Motor neuron (in vitro differentiated cells): ENCODE results near the gene MSLN. TPM values are rescaled to one million over a fixed set of nuclear protein-coding genes. Genes with fewer than 3 reads are reported as not detected.

Source experiments
- ATAC-seq, 8 experiments: fragments of 200-7000 bp; cut with Tn5 transposase; replicated peaks in 6 of 8; 2 replicates each; pipeline ENCODE4 v1.8.0; 2021; ENCODE audit warnings: mild to moderate bottlenecking in 8 of 8, moderate library complexity in 8 of 8
- H3K27ac ChIP-seq, 2 donors: fragments of 250-450 bp; sonication (Bioruptor Pico); 2 replicates each; pipeline ENCODE4 v1.9.0; 2021; ENCODE audit warnings: antibody characterized with exemption in 2 of 2, mild to moderate bottlenecking in 2 of 2, moderate library complexity in 1 of 2
- H3K4me1 ChIP-seq, 2 donors: fragments of 250-450 bp; sonication (Bioruptor Pico); replicated peaks in 1 of 2; 2 replicates each; pipeline ENCODE4 v1.6.1; 2021; ENCODE audit warnings: antibody characterized with exemption in 2 of 2, mild to moderate bottlenecking in 2 of 2, moderate library complexity in 1 of 2
- H3K4me3 ChIP-seq, 5 donors: fragments of 250-450 bp; sonication (Bioruptor Pico); 2 replicates each; pipeline ENCODE4 v1.9.0; 2021; ENCODE audit warnings: antibody characterized with exemption in 5 of 5, mild to moderate bottlenecking in 5 of 5, moderate library complexity in 4 of 5
- WGBS, 10 experiments: fragments of 450-650 bp; shearing (Covaris generic); methylation state at CpG; one replicate each; pipeline ENCODE4 v1.0.0; 2022; 5-methylcytosine and 5-hydroxymethylcytosine counted together
- in situ Hi-C, 9 experiments: fragments of 400-800 bp; cut with MboI; loops; one replicate each; pipeline ENCODE4 v1.15.0; 2021; ENCODE audit warnings: low sequenced_read_pairs in 9 of 9, low pct_unique_long_range_greater_than_20kb in 2 of 9; ENCODE audit not compliant: unreplicated experiment in 9 of 9
- total RNA-seq, 8 experiments: library from RNA; unstranded; fragments of 300-600 nt; gene quantifications; 2 replicates each; pipeline versions ENCODE4 v1.2.3 to v1.2.4, GENCODE V29; 2022

Gene MSLN
- total RNA-seq, 8 experiments from 2014 or later = 0.23 to 0.63 (median 0.43) TPM; not detected in 5

DNA sequence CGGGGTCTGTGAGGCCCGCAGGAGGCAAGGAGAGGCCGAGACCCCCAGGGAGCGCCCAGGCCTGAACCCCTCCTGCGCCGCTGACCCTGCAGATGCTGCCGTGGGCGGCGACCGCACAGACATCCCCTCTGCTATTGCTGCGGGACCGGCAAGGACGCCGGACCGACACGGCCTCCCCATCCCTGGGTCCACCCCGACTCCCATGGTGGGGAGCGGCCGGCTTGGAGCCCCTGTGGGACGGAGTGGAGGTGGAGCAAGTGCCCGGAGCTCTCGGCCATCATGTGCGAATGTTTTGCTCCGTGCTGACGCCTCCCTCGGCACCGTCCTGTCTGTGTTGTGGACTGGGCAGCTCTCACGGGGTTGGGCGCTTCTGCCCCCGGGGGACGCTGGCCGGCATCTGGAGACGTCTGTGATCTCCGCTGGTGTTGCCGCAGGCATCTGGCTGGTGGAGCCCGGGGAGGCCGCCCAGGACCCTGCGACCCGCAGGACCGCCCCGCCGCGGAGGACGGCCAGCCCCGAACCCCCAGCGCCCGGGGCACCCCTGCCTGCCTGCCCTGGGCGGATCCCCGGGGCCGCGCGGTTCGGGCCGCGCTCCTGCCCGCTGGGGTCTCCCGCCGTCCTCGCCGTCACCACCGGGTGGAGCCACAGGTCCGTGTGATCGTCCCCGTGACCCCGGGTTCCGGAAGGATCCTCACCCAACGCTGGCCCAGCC lies 52.8 kb downstream of the MSLN start:
- Histone ChIP-seq H3K4me1 (peaks cover 15 to 16% of the 10 kb centered on the region in 2 donors), H3K27ac (no peak overlapping the region), H3K4me3 (peak overlapping the region in 4 of 5 donors; percentile 2 to 25 (median 22))
- in situ Hi-C loops = loop anchor here in 8 of 9 experiments (10.0 to 25.0 kb wide), 4 partner anchors 241 to 261 kb away; partner anchors contain the start of gene SSTR5 (in 6 of the 8)
- ATAC-seq = peak; percentile 81 to 92 (median 86)
- WGBS, 10 experiments = 0 to 50% (median 0%) methylated on average over 1 to 9 of the region's 67 CpGs; no CpG with 5 or more reads in 5 of the 10 experiments

GRCh38 chr16:813916-814412 lies 53.4 kb downstream of the MSLN start:
- Histone ChIP-seq H3K4me3 (no peak overlapping the region), H3K27ac (no peak overlapping the region), H3K4me1 (peaks cover 9 to 12% of the 10 kb centered on the region in 2 donors)
- WGBS, 10 experiments = 13 to 93% (median 32%) methylated on average over 3 to 11 of the region's 22 CpGs; no CpG with 5 or more reads in 3 of the 10 experiments
- ATAC-seq = no peak
- in situ Hi-C loops = loop anchor here in 8 of 9 experiments (10.0 to 25.0 kb wide), 4 partner anchors 241 to 261 kb away; partner anchors contain the start of gene SSTR5 (in 6 of the 8)

DNA sequence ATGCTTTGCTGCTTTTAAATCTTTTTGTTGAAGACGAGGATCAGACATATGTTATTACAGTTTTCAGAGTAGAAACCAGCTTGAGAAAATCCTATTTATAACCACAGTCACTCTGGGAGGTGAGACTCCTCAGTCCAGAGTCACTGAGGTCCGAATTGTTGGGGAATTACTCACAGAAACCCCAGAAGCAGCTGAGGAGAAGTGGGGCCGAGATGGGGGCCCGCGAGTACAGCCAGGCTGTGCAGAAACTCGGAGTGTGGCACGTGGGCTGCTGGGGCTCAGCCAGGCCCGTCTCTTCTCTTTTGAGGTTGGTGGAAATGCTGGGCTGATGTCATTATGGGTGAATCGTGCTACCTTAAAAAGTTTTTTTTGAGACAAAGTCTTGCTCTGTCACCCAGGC lies 54.4 kb downstream of the MSLN start:
- ATAC-seq = no peak
- WGBS, 10 experiments = 0 to 100% (median 87%) methylated on average over 1 to 5 of the region's 9 CpGs; no CpG with 5 or more reads in 4 of the 10 experiments
- Histone ChIP-seq H3K27ac (no peak overlapping the region), H3K4me3 (no peak overlapping the region), H3K4me1 (peaks cover 9 to 12% of the 10 kb centered on the region in 2 donors)
- in situ Hi-C loops = loop anchor here in 8 of 9 experiments (10.0 to 25.0 kb wide), 4 partner anchors 240 to 260 kb away; partner anchors contain the start of gene SSTR5 (in 6 of the 8)

DNA sequence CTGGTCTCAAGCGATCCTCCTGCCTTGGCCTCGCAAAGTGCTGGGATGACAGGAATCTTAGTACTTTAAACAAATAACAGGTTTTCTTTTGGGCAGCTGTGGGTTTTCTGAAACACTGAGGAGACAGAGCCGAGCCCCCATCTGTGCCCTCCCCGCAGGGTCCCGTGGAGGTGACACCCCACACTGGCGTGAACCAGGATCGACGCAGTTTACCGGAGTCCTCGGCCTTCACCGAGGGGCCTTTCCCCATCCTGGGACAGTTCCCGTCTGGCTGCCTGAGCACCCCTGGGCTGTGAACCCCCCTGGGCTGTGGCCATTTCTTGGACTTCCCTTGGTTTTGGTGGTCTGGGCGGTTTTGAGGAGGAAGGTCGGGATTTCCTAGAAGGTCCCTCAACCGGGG lies 55.3 kb downstream of the MSLN start:
- Histone ChIP-seq H3K4me3 (no peak overlapping the region), H3K4me1 (peaks cover 9 to 12% of the 10 kb centered on the region in 2 donors), H3K27ac (no peak overlapping the region)
- no peak for ATAC-seq
- WGBS, 10 experiments = 80 to 100% (median 94%) methylated on average over 1 to 8 of the region's 15 CpGs; no CpG with 5 or more reads in 6 of the 10 experiments
- in situ Hi-C loops = loop anchor here in 8 of 9 experiments (10.0 to 25.0 kb wide), 4 partner anchors 239 to 259 kb away; partner anchors contain the start of gene SSTR5 (in 6 of the 8)

- in situ Hi-C loops = loop anchor here in 8 of 9 experiments (10.0 to 25.0 kb wide), 4 partner anchors 238 to 258 kb away; partner anchors contain the start of gene SSTR5 (in 6 of the 8)
- H3K4me3 ChIP-seq = peak overlapping the region in 1 of 5 donors; percentile 19
- peaks cover 9 to 12% of the 10 kb centered on the region in 2 donors for H3K4me1 ChIP-seq
- ATAC-seq = peak in 3 of 8 experiments; percentile 52 to 64 (median 56)
- peak overlapping the region in 1 of 2 donors; percentile 3 for H3K27ac ChIP-seq
- WGBS, 10 experiments = 20 to 100% (median 34%) methylated on average over 1 to 12 of the region's 71 CpGs; no CpG with 5 or more reads in 5 of the 10 experiments
These were observed 56.7 kb downstream of the MSLN start for GRCh38 chr16:817001-817906.

DNA sequence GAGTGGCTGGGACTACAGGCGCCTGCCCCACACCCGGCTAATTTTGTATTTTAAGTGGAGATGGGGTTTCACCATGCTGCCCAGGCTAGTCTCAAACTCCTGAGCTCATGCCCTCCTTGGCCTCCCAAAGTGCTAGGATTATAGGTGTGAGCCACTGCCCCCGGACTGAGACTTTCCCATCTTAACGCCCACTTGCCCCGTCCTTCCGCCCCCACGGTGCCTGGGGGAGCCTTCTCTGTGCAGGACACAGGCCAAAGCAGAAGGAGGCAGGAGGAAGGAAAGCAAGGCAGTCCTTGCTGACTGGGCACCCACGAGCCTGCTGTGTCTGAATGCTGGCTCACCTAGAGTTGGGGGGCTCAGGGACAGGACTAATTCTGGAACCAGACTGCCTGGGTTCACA lies 57.6 kb downstream of the MSLN start:
- in situ Hi-C loops = loop anchor here in 8 of 9 experiments (10.0 to 25.0 kb wide), 4 partner anchors 237 to 257 kb away; partner anchors contain the start of gene SSTR5 (in 6 of the 8)
- H3K27ac ChIP-seq = no peak overlapping the region
- no peak overlapping the region for H3K4me3 ChIP-seq
- 80 to 92% methylated on average over 1 to 2 of the region's 8 CpGs; no CpG with 5 or more reads in 8 of the 10 experiments for WGBS, 10 experiments
- H3K4me1 ChIP-seq = peaks cover 9 to 11% of the 10 kb centered on the region in 2 donors
- no peak for ATAC-seq

Other genes starting within 250 kb of the MSLN start
- gene CAPN15, start 233.0 kb upstream of the MSLN start, total RNA-seq = 10 to 100 TPM in 4 of 8 experiments, 1 to 10 TPM in 4; 7.1 to 46.4 (median 12.7) TPM
- under 1 TPM in 5 of 8 experiments, not detected in 3; 0.05 to 0.85 (median 0.24) TPM for gene PRR35, start 200.3 kb upstream of the MSLN start, total RNA-seq
- gene NHLRC4, start 193.7 kb upstream of the MSLN start, total RNA-seq = 1 to 10 TPM in 5 of 8 experiments, under 1 TPM in 3; 0.33 to 2.2 (median 1.0) TPM
- gene PIGQ, start 190.8 kb upstream of the MSLN start, total RNA-seq = 10 to 100 TPM; 17.0 to 56.1 (median 26.0) TPM
- gene RAB40C, start 170.7 kb upstream of the MSLN start, total RNA-seq = 10 to 100 TPM in 7 of 8 experiments, 1 to 10 TPM in 1; 9.3 to 23.8 (median 17.1) TPM
- 1 to 10 TPM in 2 of 8 experiments, under 1 TPM in 6; 0.14 to 9.0 (median 0.54) TPM for gene WFIKKN1, start 129.7 kb upstream of the MSLN start, total RNA-seq
- gene METTL26, start 124.4 kb upstream of the MSLN start, total RNA-seq = 10 to 100 TPM; 52.5 to 97.9 (median 66.7) TPM
- 10 to 100 TPM; 10.3 to 58.8 (median 31.3) TPM for gene MCRIP2, start 118.9 kb upstream of the MSLN start, total RNA-seq
- gene WDR90, start 111.4 kb upstream of the MSLN start, total RNA-seq = 10 to 100 TPM in 7 of 8 experiments, 1 to 10 TPM in 1; 8.0 to 62.4 (median 16.4) TPM
- 100 to 1,000 TPM in 2 of 8 experiments, 10 to 100 TPM in 6; 30.6 to 119 (median 51.7) TPM for gene RHOT2, start 92.6 kb upstream of the MSLN start, total RNA-seq
- 1 to 10 TPM; 1.0 to 8.5 (median 3.3) TPM for gene RHBDL1, start 85.1 kb upstream of the MSLN start, total RNA-seq
- 100 to 1,000 TPM in 3 of 8 experiments, 10 to 100 TPM in 5; 39.9 to 144 (median 79.4) TPM for gene STUB1, start 80.3 kb upstream of the MSLN start, total RNA-seq
- gene JMJD8, start 76.4 kb upstream of the MSLN start, total RNA-seq = 10 to 100 TPM; 18.1 to 56.4 (median 33.2) TPM
- gene WDR24, start 70.3 kb upstream of the MSLN start, total RNA-seq = 10 to 100 TPM in 4 of 8 experiments, 1 to 10 TPM in 4; 6.0 to 18.9 (median 11.5) TPM
- 10 to 100 TPM in 3 of 8 experiments, 1 to 10 TPM in 2, under 1 TPM in 3; 0.31 to 13.5 (median 6.3) TPM for gene FBXL16, start 54.9 kb upstream of the MSLN start, total RNA-seq
- 100 to 1,000 TPM in 2 of 8 experiments, 10 to 100 TPM in 6; 10.1 to 402 (median 34.9) TPM for gene METRN, start 45.6 kb upstream of the MSLN start, total RNA-seq
- 10 to 100 TPM; 21.6 to 30.5 (median 24.5) TPM for gene ANTKMT, start 39.6 kb upstream of the MSLN start, total RNA-seq
- 10 to 100 TPM in 1 of 8 experiments, 1 to 10 TPM in 7; 2.7 to 26.1 (median 4.6) TPM for gene CCDC78, start 34.3 kb upstream of the MSLN start, total RNA-seq
- gene HAGHL, start 33.6 kb upstream of the MSLN start, total RNA-seq = 10 to 100 TPM in 6 of 8 experiments, 1 to 10 TPM in 2; 6.6 to 36.6 (median 14.2) TPM
- 10 to 100 TPM; 15.0 to 30.5 (median 24.9) TPM for gene CIAO3, start 19.7 kb upstream of the MSLN start, total RNA-seq
- 10 to 100 TPM in 7 of 8 experiments, 1 to 10 TPM in 1; 8.7 to 32.7 (median 15.8) TPM for gene RPUSD1, start 27.6 kb downstream of the MSLN start, total RNA-seq
- 10 to 100 TPM in 6 of 8 experiments, 1 to 10 TPM in 2; 2.5 to 41.5 (median 12.4) TPM for gene CHTF18, start 27.9 kb downstream of the MSLN start, total RNA-seq
- gene GNG13, start 40.0 kb downstream of the MSLN start, total RNA-seq = 1 to 10 TPM in 2 of 8 experiments, under 1 TPM in 3, not detected in 3; 0.56 to 2.8 (median 0.85) TPM
- 10 to 100 TPM in 3 of 8 experiments, 1 to 10 TPM in 5; 5.1 to 20.0 (median 9.2) TPM for gene LMF1, start 210.2 kb downstream of the MSLN start, total RNA-seq
- 10 to 100 TPM in 2 of 8 experiments, 1 to 10 TPM in 3, under 1 TPM in 3; 0.51 to 16.3 (median 4.2) TPM for gene SOX8, start 221.0 kb downstream of the MSLN start, total RNA-seq